ENCODE results near the gene PPM1L.

PPM1L gene

DNA sequence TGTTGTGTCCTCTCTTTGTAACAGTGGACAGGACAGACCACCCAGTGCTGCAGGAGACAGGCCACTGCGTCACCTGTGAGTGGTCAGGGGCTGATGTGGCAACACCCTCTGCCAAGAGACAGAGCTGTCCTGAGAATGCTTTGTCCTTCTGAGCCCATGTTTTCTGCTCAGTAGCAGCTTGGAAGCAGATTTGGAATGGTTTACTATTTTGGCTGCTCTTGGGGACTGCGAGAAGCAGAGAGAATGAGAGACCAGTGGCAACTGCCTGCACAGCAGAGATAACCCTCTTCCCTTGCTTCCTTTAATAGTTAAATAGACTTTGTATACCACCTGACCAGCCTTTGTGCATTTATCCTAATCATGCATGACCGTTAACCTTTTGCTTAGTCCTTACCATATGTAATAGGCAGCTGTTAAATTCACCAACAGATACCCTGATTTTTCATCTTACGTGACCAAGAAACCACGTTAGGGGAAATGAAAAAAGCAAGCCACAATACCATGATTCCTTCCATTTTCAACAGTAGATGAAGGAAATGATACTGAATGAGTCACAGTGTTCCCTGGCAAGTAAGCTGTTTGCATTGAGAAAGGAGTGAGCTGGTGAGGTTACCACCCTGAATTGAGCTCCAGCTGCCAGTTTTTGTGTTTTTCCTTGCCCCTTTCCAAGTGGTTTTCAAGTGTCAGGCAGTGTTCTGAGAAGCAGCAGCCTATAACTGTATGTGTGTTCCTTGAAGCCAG lies 313.6 kb downstream of the PPM1L start:
- DNase-seq (ENCODE audit: extremely low read depth, low read depth), result peak; percentile 14
- TF ChIP-seq, protein P1, sequence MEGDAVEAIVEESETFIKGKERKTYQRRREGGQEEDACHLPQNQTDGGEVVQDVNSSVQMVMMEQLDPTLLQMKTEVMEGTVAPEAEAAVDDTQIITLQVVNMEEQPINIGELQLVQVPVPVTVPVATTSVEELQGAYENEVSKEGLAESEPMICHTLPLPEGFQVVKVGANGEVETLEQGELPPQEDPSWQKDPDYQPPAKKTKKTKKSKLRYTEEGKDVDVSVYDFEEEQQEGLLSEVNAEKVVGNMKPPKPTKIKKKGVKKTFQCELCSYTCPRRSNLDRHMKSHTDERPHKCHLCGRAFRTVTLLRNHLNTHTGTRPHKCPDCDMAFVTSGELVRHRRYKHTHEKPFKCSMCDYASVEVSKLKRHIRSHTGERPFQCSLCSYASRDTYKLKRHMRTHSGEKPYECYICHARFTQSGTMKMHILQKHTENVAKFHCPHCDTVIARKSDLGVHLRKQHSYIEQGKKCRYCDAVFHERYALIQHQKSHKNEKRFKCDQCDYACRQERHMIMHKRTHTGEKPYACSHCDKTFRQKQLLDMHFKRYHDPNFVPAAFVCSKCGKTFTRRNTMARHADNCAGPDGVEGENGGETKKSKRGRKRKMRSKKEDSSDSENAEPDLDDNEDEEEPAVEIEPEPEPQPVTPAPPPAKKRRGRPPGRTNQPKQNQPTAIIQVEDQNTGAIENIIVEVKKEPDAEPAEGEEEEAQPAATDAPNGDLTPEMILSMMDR (IDR thresholded peaks at IDR 0.05; ENCODE audit: low read depth, low read length), result no peak

DNA sequence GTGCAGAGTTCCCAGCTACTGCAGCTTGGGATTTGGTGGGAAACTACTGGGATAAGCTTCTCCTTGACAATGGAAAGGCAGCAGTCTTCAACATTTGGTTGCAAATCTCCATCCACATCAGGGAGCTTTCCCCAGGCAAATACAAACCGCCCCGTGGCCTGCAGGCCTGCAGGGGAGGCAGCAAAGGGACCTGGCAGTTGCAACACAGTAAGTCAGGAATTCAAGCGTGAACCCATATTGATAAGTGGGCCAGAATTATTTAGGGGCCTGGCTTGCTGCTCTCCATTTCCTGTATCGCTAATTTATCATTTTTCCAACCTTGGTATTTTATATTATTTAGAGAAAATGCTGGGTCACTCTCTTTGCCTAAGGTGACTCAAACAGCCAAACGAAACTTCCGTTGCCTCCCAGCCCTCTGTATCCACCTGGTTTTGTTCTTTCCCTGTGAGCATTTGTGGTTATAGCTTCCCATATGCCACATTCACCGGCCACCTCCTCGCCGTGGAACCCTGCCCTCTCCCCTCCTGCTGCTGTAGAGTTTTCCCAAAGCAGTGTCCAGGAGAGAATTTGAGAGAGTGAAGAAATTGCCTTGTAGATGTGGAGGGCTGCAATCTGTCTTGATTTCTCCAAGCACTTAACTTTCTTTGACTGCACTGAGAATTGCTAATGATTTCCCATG lies 314.4 kb downstream of the PPM1L start:
- DNase-seq (ENCODE audit: extremely low read depth, low read depth), result no peak
- TF ChIP-seq, protein P1 (IDR thresholded peaks at IDR 0.05; ENCODE audit: low read depth, low read length), result no peak

DNA sequence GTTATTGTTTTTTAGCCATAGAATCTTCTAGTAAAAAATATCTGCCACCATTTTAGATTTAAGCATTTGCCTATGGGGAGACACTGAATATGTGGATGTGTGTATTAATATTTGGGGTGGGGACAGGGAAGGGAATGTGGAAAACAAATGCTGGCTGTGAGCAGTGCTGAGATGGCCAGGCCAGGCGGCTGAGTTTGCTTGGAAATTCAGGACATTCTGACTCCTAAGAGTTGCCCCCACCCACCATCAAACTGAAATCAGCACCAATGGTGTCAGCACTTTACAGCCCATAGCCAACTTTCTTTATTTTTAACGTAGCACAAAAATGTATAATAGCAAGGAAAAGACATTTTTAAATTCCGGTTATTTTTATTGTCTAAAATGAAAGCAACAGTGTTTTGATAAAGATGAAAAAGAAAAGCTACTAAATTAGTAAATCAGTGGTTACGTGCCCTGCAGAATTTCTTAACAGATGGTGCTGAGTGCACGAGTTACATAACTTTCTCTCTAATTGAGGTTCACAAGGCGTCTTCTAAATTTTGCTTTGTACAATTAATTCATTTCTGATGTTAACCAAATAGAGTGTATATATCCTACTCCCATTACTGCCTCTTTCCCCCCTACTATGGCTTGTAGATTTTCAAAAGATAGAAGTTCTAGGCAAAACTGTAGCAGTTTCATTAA lies 315.1 kb downstream of the PPM1L start:
- no peak for DNase-seq (ENCODE audit: extremely low read depth, low read depth)
- TF ChIP-seq, protein P1 (IDR thresholded peaks at IDR 0.05; ENCODE audit: low read depth, low read length), result no peak

DNA sequence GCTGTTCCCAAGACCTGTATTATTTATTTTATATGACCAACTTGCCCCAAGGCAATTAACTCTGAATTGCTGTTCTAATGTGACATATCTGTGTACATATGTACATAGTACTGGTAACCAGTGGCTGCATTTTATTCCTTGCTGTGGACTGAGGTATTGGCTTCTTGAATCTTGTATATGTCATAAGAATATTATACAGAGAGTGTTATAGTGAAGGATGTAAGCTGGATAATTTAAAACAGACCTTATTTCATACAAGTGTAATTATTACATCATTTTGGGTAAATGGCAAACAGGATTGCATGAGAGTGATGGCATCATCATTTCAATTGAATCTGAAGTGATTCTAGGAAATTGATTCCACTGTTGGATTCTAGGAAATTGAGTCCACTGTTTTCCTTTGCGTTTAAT lies 316.2 kb downstream of the PPM1L start:
- no peak for DNase-seq (ENCODE audit: extremely low read depth, low read depth)
- TF ChIP-seq, protein P1 (IDR thresholded peaks at IDR 0.05; ENCODE audit: low read depth, low read length), result no peak

DNA sequence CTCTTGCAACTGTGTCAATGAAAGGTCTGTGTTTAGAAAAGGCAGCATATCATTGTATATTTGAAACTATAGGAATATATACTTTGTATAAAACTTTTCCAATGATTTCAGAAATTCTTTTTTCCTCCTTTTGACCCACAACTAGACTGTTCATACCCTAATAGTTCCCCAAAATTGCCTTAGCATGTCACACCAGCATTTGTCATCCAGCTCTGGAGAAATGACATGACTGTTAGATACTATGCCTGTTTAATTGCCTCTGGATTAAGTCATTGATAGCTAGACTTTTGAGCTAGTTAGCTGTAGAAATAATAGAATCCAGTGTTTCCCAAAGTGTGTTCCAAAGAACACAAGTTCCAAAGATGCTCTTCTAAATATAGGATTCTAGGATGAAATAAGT lies 316.7 kb downstream of the PPM1L start:
- TF ChIP-seq, protein P1 (IDR thresholded peaks at IDR 0.05; ENCODE audit: low read depth, low read length), result no peak
- DNase-seq (ENCODE audit: extremely low read depth, low read depth), result no peak

DNA sequence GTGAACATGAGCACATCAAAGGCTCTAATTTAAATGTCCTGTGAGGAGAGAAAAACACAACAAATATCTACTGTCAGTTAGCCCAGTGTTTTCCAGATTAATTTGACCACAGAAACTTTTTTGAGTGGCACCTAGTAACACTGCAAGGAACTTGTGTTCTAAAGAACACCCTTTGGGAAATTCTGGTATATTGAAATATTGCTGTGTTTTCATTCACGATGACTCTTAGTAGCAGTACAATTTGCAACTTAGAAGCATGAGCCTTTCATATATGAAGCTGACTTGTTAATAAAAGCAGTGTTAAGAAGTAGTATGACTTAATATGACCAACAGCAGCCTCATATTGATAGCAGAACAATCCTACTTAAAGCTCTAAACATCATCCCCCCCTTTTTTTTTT lies 317.1 kb downstream of the PPM1L start:
- no peak for DNase-seq (ENCODE audit: extremely low read depth, low read depth)
- TF ChIP-seq, protein P1 (IDR thresholded peaks at IDR 0.05; ENCODE audit: low read depth, low read length), result no peak

DNA sequence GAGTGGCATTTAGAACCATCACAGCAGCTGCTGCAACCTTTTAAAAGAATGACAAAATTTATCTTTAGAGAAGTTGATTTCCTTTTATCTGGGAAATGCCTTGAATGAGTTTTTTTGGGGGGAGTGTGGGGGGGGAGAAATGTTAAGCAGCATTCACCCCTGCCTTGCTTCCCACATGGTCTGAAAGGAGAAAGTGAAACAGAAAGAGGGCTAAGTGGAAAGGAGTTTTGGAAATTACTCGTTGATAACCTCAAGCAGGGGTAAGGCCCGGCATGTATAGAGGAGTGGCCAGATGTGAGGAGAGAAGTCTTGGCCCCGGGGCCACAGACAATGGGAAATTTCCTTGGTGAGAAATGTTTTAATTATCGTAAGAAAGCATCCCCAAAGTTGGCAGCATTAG lies 325.6 kb downstream of the PPM1L start:
- TF ChIP-seq, protein P1 (IDR thresholded peaks at IDR 0.05; ENCODE audit: low read depth, low read length), result no peak
- no peak for DNase-seq (ENCODE audit: extremely low read depth, low read depth)

All from AG09319 (cell line).